H54 (cell line): ENCODE results near the gene PRELID3B.

ENCODE experiments used
- DNase-seq: peaks from one replicate; pipeline ENCODE4 v3.0.0; 2011; ENCODE audit warnings: low spot score, mixed read lengths; ENCODE audit not compliant: insufficient read length
- FAIRE-seq: peaks from 3 replicates; lab custom pipeline; 2011; peaks lifted over from hg19 to GRCh38; lab: Jason Lieb, UNC
- POLR2A ChIP-seq: IDR thresholded peaks from 2 replicates; pipeline ENCODE4 v1.6.1; 2011; ENCODE audit warnings: low read depth, mild to moderate bottlenecking, low read length

Gene PRELID3B

GRCh38 chr20:59042151-59042795 lies at the start of gene PRELID3B:
TSS of gene PRELID3B (minus strand) at chr20:59042786. CDS start at chr20:59042730, 56 bp downstream.
- no peak for FAIRE-seq

GRCh38 chr20:59087829-59088433 lies 45.3 kb upstream of the PRELID3B start:
- DNase-seq, result peak; percentile 33
- no peak for TF ChIP-seq POLR2A
- FAIRE-seq, result no peak

More at GRCh38 chr20:59042151-59042795, at the start of gene PRELID3B:
- no peak for DNase-seq
- no peak for TF ChIP-seq POLR2A

- FAIRE-seq, result no peak
- TF ChIP-seq POLR2A, result no peak
- no peak for DNase-seq
These were observed 44.3 kb upstream of the PRELID3B start for GRCh38 chr20:59086923-59087322.

- no peak for FAIRE-seq
- no peak for DNase-seq
- no peak for TF ChIP-seq POLR2A
These were observed 41.7 kb upstream of the PRELID3B start for GRCh38 chr20:59084041-59084850.

- TF ChIP-seq POLR2A, result no peak
- DNase-seq (peak; percentile 48), FAIRE-seq (peak; percentile 79)
These were observed 40.4 kb upstream of the PRELID3B start for GRCh38 chr20:59082981-59083380.

- DNase-seq, result peak; percentile 40
- peak; percentile 70 for FAIRE-seq
- no peak for TF ChIP-seq POLR2A
These were observed 39.6 kb upstream of the PRELID3B start for GRCh38 chr20:59082077-59082740.

- FAIRE-seq, result no peak
- TF ChIP-seq POLR2A, result no peak
These were observed 38.5 kb upstream of the PRELID3B start for GRCh38 chr20:59081036-59081435.

GRCh38 chr20:59078231-59078630 lies 35.6 kb upstream of the PRELID3B start:
- TF ChIP-seq POLR2A, result no peak
- no peak for DNase-seq
- no peak for FAIRE-seq

More at GRCh38 chr20:59081036-59081435, 38.5 kb upstream of the PRELID3B start:
- DNase-seq, result no peak

- TF ChIP-seq POLR2A, result no peak
- no peak for FAIRE-seq
- no peak for DNase-seq
These were observed 35.1 kb upstream of the PRELID3B start for GRCh38 chr20:59077705-59078104.

GRCh38 chr20:59075934-59076508 lies 33.4 kb upstream of the PRELID3B start:
- FAIRE-seq, result no peak
- TF ChIP-seq POLR2A, result no peak
- no peak for DNase-seq

GRCh38 chr20:59074456-59074855 lies 31.9 kb upstream of the PRELID3B start:
- FAIRE-seq (peak; percentile 52), DNase-seq (no peak)
- TF ChIP-seq POLR2A, result no peak

GRCh38 chr20:59073582-59073981 lies 31.0 kb upstream of the PRELID3B start:
- FAIRE-seq, result no peak
- no peak for DNase-seq
- no peak for TF ChIP-seq POLR2A

GRCh38 chr20:59071216-59071615 lies 28.6 kb upstream of the PRELID3B start:
- no peak for FAIRE-seq
- no peak for DNase-seq
- TF ChIP-seq POLR2A, result no peak
